Measurements from ENCODE around the gene H19. TPM values are rescaled to one million over a fixed set of nuclear protein-coding genes. Genes with fewer than 3 reads are reported as not detected.

H19 gene
- total RNA-seq (2022; extraction: Qiagen RNA extraction): 10.4 to 22.9 TPM (median 16.0 TPM) in 5 replicates

DNA sequence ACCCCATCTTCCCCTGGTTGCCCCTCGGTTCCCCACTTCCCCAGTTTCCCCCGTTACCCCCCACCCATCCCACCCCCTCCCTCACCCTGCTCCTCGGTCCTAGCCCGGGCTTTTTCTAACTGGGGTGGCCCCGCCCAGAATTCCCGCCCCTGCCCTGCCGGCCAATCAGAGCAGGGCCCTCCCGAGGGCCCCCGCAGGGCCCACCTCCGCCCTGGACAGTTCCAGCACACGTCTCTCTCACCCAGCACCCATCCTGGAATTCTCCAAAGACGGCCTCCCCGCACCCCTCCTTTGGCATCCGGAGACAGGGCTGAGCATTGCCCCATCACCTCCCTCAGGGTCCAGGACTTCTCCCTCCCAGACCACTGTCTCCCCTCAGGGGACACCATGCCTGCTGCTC, at the start of gene H19:
TSS of gene H19 (minus strand) at position 88 of the 400 bp plus-strand sequence.

DNA sequence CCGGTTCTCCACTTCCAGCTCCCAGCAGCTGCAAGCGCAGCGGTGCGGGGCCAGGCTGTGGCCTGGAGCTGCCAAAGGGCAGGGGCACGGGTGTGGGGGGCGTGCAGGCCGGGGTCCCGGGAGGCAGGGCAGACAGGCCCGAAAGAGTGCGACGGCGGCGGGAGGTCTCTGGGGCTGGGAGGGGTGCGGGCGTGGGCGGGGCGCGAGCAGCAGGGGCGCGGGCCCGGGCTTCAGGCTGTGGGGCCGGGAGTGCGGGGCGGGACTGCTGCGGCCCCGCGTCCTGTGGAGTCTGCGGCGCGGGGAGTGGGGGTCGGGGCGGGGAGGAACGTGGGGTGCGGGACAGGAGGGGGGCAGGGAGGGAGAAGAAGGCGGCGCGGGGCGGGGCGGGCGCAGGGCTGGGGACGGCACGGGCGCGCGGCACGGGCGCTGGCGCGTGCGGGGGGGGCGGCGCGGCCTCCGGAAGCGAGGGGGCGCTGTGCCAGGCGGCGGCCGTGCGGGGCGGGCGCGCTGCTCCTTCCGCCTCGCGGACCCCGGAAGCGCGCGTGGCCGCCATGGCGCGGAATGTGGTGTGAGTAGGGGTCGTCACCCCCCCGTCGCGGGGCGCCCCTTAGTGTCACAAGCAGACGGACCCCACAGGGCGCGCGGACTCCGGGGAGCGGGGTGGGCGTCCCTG, 50.7 kb downstream of the H19 start, which contains the start of gene MRPL23:
TSS of gene MRPL23 (plus strand) at position 521 of the 673 bp plus-strand sequence. CDS start at position 552, 31 bp downstream.

Other genes with a start within 250 kb of the H19 start
- gene IFITM10, start 247.2 kb downstream of the H19 start, total RNA-seq (2022; extraction: Qiagen RNA extraction): 1.1 to 2.3 TPM (median 1.2 TPM) in 5 replicates
- 403 to 567 TPM (median 491 TPM) in 5 replicates for gene CTSD, start 233.9 kb downstream of the H19 start, total RNA-seq (2022; extraction: Qiagen RNA extraction)
- gene SYT8, start 162.9 kb downstream of the H19 start, total RNA-seq (2022; extraction: Qiagen RNA extraction): 0.32 to 0.90 TPM (median 0.46 TPM) in 5 replicates
- gene TNNI2, start 158.9 kb downstream of the H19 start, total RNA-seq (2022; extraction: Qiagen RNA extraction): 0.28 to 0.36 TPM (median 0.31 TPM) in 3 of 5 replicates, not detected in the others
- gene LSP1, start 144.8 kb downstream of the H19 start, total RNA-seq (2022; extraction: Qiagen RNA extraction): 1.1 to 3.1 TPM (median 2.1 TPM) in 5 replicates
- gene PRR33, start 105.9 kb downstream of the H19 start, total RNA-seq (2022; extraction: Qiagen RNA extraction): not detected in 5 replicates
- 0.15 to 0.20 TPM (median 0.18 TPM) in 3 of 5 replicates, not detected in the others for gene TNNT3, start 78.1 kb downstream of the H19 start, total RNA-seq (2022; extraction: Qiagen RNA extraction)
- 124 to 165 TPM (median 151 TPM) in 5 replicates for gene MRPL23, start 50.5 kb downstream of the H19 start, total RNA-seq (2022; extraction: Qiagen RNA extraction)
- gene IGF2, start 141.5 kb upstream of the H19 start, total RNA-seq (2022; extraction: Qiagen RNA extraction): 1.6 to 2.9 TPM (median 2.7 TPM) in 5 replicates
- gene INS, start 163.4 kb upstream of the H19 start, total RNA-seq (2022; extraction: Qiagen RNA extraction): not detected in 5 replicates
- gene TH, start 174.0 kb upstream of the H19 start, total RNA-seq (2022; extraction: Qiagen RNA extraction): 0.07 to 0.20 TPM in 2 of 5 replicates, not detected in the others